PC-9 (cell line): ENCODE data around the gene PA2G4. TPM values are rescaled to one million over a fixed set of nuclear protein-coding genes. Genes with fewer than 3 reads are reported as not detected.
A peak's percentile ranks its signal among the peaks of the same experiment; 100 is the strongest.

Experiments used
- BruUV-seq: library from RNA; stranded (reverse); fragments of 400-500 nt; replicated peaks from 2 replicates; lab custom pipeline; 2021; lab: Mats Ljungman, UMichigan
- CTCF ChIA-PET: fragments of 300-600 bp; sonication (Branson Sonifier 250); formaldehyde crosslinking; loops from one replicate; lab custom pipeline; 2022; ENCODE audit warnings: antibody characterized with exemption; lab: Charles Lee
- POLR2A ChIA-PET: fragments of 300-600 bp; sonication (Branson Sonifier 250); formaldehyde crosslinking; loops from one replicate; lab custom pipeline; 2022; ENCODE audit warnings: antibody characterized with exemption; ENCODE audit not compliant: unreplicated experiment; lab: Charles Lee
- DNase-seq, 2 experiments: peaks; one replicate each; pipeline versions ENCODE4 v3.0.0 to v3.0.0-alpha.2; 2015 to 2022; ENCODE audit warnings: mixed read lengths in 1 of 2
- H2AFZ ChIP-seq: fragments of 200-600 bp; sonication (generic); 2 replicates; pipeline ENCODE4 v1.8.1; 2017; ENCODE audit warnings: antibody characterized with exemption
- H3F3A ChIP-seq: fragments of 200-600 bp; sonication (generic); 2 replicates; pipeline ENCODE4 v1.8.1; 2017; ENCODE audit warnings: antibody characterized with exemption, mild to moderate bottlenecking, low read depth; ENCODE audit not compliant: insufficient read depth
- H3K27ac ChIP-seq: fragments of 200-600 bp; sonication (generic); 2 replicates; pipeline ENCODE4 v1.6.1; 2016; ENCODE audit warnings: mixed run types
- H3K27me3 ChIP-seq: fragments of 200-600 bp; sonication (generic); 2 replicates; pipeline ENCODE4 v1.6.1; 2016; ENCODE audit warnings: low read depth, mixed run types; ENCODE audit not compliant: insufficient read depth
- H3K36me3 ChIP-seq: fragments of 200-600 bp; sonication (generic); 2 replicates; pipeline ENCODE4 v1.6.1; 2016; ENCODE audit warnings: low read depth, mixed run types
- H3K4me1 ChIP-seq: fragments of 200-600 bp; sonication (generic); replicated peaks from 2 replicates; pipeline ENCODE4 v1.6.1; 2016; ENCODE audit warnings: mixed run types; ENCODE audit not compliant: insufficient read depth
- H3K4me2 ChIP-seq: fragments of 200-600 bp; sonication (generic); 2 replicates; pipeline ENCODE4 v1.6.1; 2017; ENCODE audit warnings: mixed run types
- H3K4me3 ChIP-seq: fragments of 200-600 bp; sonication (generic); 2 replicates; pipeline ENCODE4 v1.6.1; 2016; ENCODE audit warnings: mixed run types
- H3K79me2 ChIP-seq: fragments of 200-600 bp; sonication (generic); 2 replicates; pipeline ENCODE4 v1.6.1; 2017; ENCODE audit warnings: low read depth, mixed run types
- H3K9me2 ChIP-seq: fragments of 200-600 bp; sonication (generic); 2 replicates; pipeline ENCODE4 v1.8.1; 2017; ENCODE audit warnings: mild to moderate bottlenecking; ENCODE audit not compliant: insufficient read depth
- H3K9me3 ChIP-seq: fragments of 200-600 bp; sonication (generic); 2 replicates; pipeline ENCODE4 v1.8.1; 2016; ENCODE audit warnings: low read depth; ENCODE audit not compliant: insufficient read depth
- H4K20me1 ChIP-seq: fragments of 200-600 bp; sonication (generic); 2 replicates; pipeline ENCODE4 v1.8.1; 2017; ENCODE audit not compliant: insufficient read depth
- CTCF ChIP-seq: fragments of 200-600 bp; sonication (generic); conservative IDR thresholded peaks from 2 replicates; pipeline ENCODE4 v1.6.1; 2017; ENCODE audit warnings: mixed run types, antibody characterized with exemption, mild to moderate bottlenecking, moderate library complexity
- EZH2 ChIP-seq: fragments of 200-600 bp; sonication (generic); IDR thresholded peaks from 2 replicates; pipeline ENCODE4 v1.8.0; 2017; ENCODE audit warnings: antibody characterized with exemption, low read depth
- intact Hi-C: fragments of 100-400 bp; cut with micrococcal nuclease; formaldehyde crosslinking; loops from one replicate; pipeline ENCODE4 v1.10.0; 2022; ENCODE audit not compliant: unreplicated experiment
- total RNA-seq: library from RNA; stranded (reverse); gene quantifications from 2 replicates; pipeline ENCODE4 v1.2.3, GENCODE V29; 2021

Gene PA2G4
- total RNA-seq, 1 experiment from 2014 or later = 159 TPM

GRCh38 chr12:56160894-56161689 lies 56.7 kb downstream of the PA2G4 start:
- no peak overlapping the region for H2AFZ ChIP-seq
- H3K79me2 ChIP-seq = peaks cover 35% of the 10 kb centered on the region
- no peaks in the 10 kb centered on the region for H3K27me3 ChIP-seq
- intact Hi-C loops = loop anchor here (10.0 kb wide), 1 partner anchor 116 kb away; the partner anchor contains the start of gene RPS26
- ChIA-PET POLR2A (interaction anchor here (0.6 to 0.7 kb wide), 3 partner anchors 61 to 509 kb away, joined by 3 read pairs; no protein-coding TSS in a partner anchor), CTCF (interaction anchor here (0.5 to 1.0 kb wide), 3 partner anchors 28 to 97 kb away, joined by 3 to 5 read pairs (median 3); partner anchors contain the start of gene SMARCC2)
- H3K9me3 ChIP-seq = no peaks in the 10 kb centered on the region
- BruUV-seq = no TSS peak
- no peak overlapping the region for H3K27ac ChIP-seq
- TF ChIP-seq EZH2 = no peak
- no peak for TF ChIP-seq CTCF
- H3K4me3 ChIP-seq = no peak overlapping the region
- no peak for DNase-seq
- peak overlapping the region; percentile 89 for H3K4me2 ChIP-seq
- peaks cover 26% of the 10 kb centered on the region for H4K20me1 ChIP-seq
- peaks cover 64% of the 10 kb centered on the region for H3F3A ChIP-seq
- H3K9me2 ChIP-seq = no peaks in the 10 kb centered on the region
- peaks cover 23% of the 10 kb centered on the region for H3K4me1 ChIP-seq
- H3K36me3 ChIP-seq = peaks cover 42% of the 10 kb centered on the region

DNA sequence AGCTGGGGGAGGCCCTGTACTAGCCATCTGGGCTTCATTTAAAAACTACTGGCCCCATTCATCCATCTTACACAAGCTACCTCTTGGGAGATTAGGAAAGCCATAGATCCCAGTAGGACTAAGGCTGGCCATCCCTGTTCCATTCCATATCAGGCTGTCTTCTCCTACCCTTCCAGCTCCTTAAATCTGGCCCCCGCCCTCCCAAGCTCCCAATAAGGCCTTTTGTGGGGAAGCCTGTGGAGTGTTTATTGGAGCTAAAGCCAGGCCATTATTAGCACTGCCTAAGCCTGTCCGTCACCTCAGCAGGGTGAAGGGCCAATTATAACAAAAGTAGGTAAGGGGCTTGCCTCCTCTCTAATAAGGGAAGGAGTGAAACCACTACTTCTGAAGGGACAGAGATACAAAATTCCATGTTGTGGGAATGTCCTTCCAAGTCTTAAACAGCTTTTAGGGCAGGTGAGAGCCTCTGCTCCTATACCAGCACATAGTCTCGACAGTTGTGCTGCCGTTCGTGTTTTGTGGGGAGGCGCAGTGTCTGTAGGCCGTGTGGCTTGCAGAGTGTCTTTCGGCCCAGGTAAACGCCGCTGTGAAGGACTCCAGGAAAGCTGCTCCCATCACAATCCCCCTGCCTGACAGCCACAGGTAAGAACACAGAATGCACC lies 57.5 kb downstream of the PA2G4 start:
- TF ChIP-seq CTCF (no peak), EZH2 (no peak)
- H3K4me2 ChIP-seq = no peak overlapping the region
- no peaks in the 10 kb centered on the region for H3K9me2 ChIP-seq
- intact Hi-C loops = loop anchor here (10.0 kb wide), 1 partner anchor 117 kb away; the partner anchor contains the start of gene RPS26
- peaks cover 22% of the 10 kb centered on the region for H3K4me1 ChIP-seq
- peaks cover 68% of the 10 kb centered on the region for H3F3A ChIP-seq
- H3K9me3 ChIP-seq = no peaks in the 10 kb centered on the region
- H2AFZ ChIP-seq = no peak overlapping the region
- DNase-seq = no peak
- H3K27me3 ChIP-seq = no peaks in the 10 kb centered on the region
- H3K27ac ChIP-seq = no peak overlapping the region
- peaks cover 35% of the 10 kb centered on the region for H3K79me2 ChIP-seq
- CTCF ChIA-PET = interaction anchor here (0.5 to 1.0 kb wide), 4 partner anchors 27 to 98 kb away, joined by 3 to 5 read pairs (median 3); partner anchors contain the start of gene SMARCC2
- H3K4me3 ChIP-seq = no peak overlapping the region
- peaks cover 26% of the 10 kb centered on the region for H4K20me1 ChIP-seq
- BruUV-seq = no TSS peak
- POLR2A ChIA-PET = interaction anchor here (0.6 kb wide), 1 partner anchor 509 kb away, joined by 3 read pairs; no protein-coding TSS in a partner anchor
- peaks cover 42% of the 10 kb centered on the region for H3K36me3 ChIP-seq
